Measurements from ENCODE around the gene TIMM44. TPM values are rescaled to one million over a fixed set of nuclear protein-coding genes. Genes with fewer than 3 reads are reported as not detected.

TIMM44 gene
- total RNA-seq, 4 donors from 2014 or later, result 61.6 to 111 (median 98.5) TPM

- Histone ChIP-seq H3K27me3 (no peaks in the 10 kb centered on the region), H3K27ac (replicated peaks in 1 of 4) (no peak overlapping the region), H3K4me1 (peaks cover 14 to 26% (median 16%) of the 10 kb centered on the region in 4 donors), H3K9me3 (no peaks in the 10 kb centered on the region), H3K4me3 (no peak overlapping the region), H3K36me3 (peaks cover 15 to 94% (median 83%) of the 10 kb centered on the region in 4 donors)
- DNase-seq (ENCODE audit: extremely low spot score), result no peak
- 90% methylated on average over 6 of the region's 12 CpGs for WGBS
- intact Hi-C loops (cut with DNase I), result no loop called here
- TF ChIP-seq POLR2A (IDR thresholded peaks at IDR 0.05; ENCODE audit: low read depth) (no peak), POLR2AphosphoS5 (IDR thresholded peaks at IDR 0.05) (no peak), EP300 (IDR thresholded peaks at IDR 0.05) (no peak)
- TF ChIP-seq, protein P1, sequence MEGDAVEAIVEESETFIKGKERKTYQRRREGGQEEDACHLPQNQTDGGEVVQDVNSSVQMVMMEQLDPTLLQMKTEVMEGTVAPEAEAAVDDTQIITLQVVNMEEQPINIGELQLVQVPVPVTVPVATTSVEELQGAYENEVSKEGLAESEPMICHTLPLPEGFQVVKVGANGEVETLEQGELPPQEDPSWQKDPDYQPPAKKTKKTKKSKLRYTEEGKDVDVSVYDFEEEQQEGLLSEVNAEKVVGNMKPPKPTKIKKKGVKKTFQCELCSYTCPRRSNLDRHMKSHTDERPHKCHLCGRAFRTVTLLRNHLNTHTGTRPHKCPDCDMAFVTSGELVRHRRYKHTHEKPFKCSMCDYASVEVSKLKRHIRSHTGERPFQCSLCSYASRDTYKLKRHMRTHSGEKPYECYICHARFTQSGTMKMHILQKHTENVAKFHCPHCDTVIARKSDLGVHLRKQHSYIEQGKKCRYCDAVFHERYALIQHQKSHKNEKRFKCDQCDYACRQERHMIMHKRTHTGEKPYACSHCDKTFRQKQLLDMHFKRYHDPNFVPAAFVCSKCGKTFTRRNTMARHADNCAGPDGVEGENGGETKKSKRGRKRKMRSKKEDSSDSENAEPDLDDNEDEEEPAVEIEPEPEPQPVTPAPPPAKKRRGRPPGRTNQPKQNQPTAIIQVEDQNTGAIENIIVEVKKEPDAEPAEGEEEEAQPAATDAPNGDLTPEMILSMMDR (IDR thresholded peaks at IDR 0.05), result no peak
These were observed 30.4 kb upstream of the TIMM44 start for GRCh38 chr19:7973883-7974282.

DNA sequence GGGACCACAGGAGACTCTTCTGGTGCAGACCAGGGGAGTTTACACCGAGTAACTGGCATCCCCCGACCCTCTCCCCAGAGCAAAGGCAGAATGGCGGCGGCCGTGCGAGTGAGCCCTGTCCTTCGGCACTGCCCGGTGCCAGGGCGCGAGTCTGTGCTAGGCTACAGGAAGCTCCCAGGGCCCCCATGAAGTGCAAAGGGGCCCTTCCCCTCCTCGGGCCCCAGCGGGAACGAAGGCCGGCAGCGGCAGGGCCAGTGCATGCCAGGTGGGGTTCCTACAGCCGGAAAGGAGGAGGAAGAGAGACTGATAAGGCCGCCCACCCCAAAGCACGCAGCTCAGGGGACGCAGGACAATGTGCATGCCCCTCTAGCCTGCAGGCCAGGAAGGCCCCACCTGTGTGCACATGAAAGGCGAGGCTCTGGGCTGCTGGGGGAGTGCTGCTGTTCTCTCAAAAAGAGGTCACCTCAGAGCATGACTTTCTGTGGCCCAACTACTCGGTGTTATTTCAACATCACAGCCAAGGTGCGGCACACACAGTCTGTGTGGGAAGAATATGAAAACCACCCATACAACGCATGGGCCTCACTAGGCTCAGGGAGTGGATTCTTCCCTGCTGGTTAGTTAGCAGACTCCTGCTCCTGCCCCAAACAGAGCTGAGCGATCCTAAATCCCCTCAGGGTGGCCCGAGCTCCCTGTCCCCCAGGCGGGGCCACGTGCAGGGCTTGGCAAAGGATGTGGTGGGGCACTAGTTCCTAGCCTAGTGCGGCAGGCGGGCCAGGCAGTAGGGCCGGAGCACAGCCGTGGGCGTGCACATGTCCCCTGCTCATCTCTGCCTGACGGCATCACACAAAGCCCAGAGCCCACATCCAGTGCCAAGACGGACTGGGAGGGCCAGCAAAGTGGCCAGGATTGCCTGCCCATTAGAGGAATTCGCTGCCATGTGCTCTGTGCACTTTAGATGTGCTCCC lies 28.4 kb upstream of the TIMM44 start:
- H3K27me3 ChIP-seq, result no peaks in the 10 kb centered on the region
- no peak for DNase-seq (ENCODE audit: extremely low spot score)
- H3K4me3 ChIP-seq, result no peak overlapping the region
- intact Hi-C loops (cut with DNase I), result no loop called here
- H3K4me1 ChIP-seq, result peaks cover 0 to 11% (median 5%) of the 10 kb centered on the region in 4 donors
- peaks cover 19 to 94% (median 81%) of the 10 kb centered on the region in 4 donors for H3K36me3 ChIP-seq
- TF ChIP-seq EP300 (IDR thresholded peaks at IDR 0.05) (no peak), POLR2A (IDR thresholded peaks at IDR 0.05; ENCODE audit: low read depth) (no peak), POLR2AphosphoS5 (IDR thresholded peaks at IDR 0.05) (no peak)
- TF ChIP-seq, protein P1 (IDR thresholded peaks at IDR 0.05), result no peak
- 90% methylated on average over 31 of the region's 35 CpGs for WGBS
- no peaks in the 10 kb centered on the region for H3K9me3 ChIP-seq
- no peak overlapping the region for H3K27ac ChIP-seq (replicated peaks in 1 of 4)

DNA sequence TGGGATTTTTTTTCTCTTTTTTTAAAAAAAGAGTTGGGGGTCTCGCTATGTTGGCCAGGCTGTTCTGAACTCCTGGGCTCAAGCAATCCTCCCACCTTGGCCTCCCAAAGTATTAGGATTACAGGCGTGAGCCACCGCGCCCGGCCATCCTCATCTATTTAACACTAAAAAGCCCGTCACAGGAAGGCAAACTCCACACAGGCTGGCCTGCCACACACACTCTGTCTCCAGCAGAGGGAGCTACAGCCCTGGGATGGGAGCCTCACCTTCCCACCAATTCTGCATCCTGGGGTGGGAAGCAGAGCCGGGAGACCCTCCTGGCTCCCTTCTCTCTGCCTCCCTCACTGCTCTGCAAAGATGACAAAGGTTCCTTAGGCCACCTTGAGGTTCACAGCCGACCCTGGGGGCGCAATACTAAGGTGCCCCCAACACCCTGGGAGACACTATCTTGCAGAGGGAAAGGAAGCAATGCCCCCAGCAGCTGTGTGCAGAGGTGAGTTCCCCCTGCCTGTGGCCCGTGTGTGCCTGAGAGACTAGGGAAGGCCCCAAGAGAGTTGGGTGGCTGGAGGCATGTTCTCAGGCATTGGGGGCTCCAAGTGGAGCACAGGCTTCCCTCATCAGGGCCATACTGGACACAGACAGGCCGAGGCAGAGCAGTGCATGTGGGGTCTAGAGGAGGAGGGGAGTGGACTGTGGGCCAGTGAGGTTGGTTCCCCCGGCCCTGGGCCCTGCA lies 27.4 kb upstream of the TIMM44 start:
- intact Hi-C loops (cut with DNase I), result no loop called here
- Histone ChIP-seq H3K4me3 (no peak overlapping the region), H3K27me3 (no peaks in the 10 kb centered on the region), H3K27ac (replicated peaks in 1 of 4) (no peak overlapping the region), H3K9me3 (no peaks in the 10 kb centered on the region), H3K36me3 (peaks cover 28 to 97% (median 86%) of the 10 kb centered on the region in 4 donors), H3K4me1 (peaks cover 0 to 11% (median 5%) of the 10 kb centered on the region in 4 donors)
- WGBS, result 68% methylated on average over 7 of the region's 12 CpGs
- TF ChIP-seq, protein P1 (IDR thresholded peaks at IDR 0.05), result peak; percentile 42 to 70 (median 43)
- no peak for TF ChIP-seq POLR2AphosphoS5 (IDR thresholded peaks at IDR 0.05)
- no peak for TF ChIP-seq EP300 (IDR thresholded peaks at IDR 0.05)
- DNase-seq (ENCODE audit: extremely low spot score), result no peak

GRCh38 chr19:7969555-7969939 lies 26.1 kb upstream of the TIMM44 start:
- 87% methylated on average over 11 of the region's 11 CpGs for WGBS
- intact Hi-C loops (cut with DNase I), result no loop called here
- no peak for DNase-seq (ENCODE audit: extremely low spot score)
- H3K9me3 ChIP-seq, result no peaks in the 10 kb centered on the region
- peaks cover 35 to 100% (median 96%) of the 10 kb centered on the region in 4 donors for H3K36me3 ChIP-seq
- TF ChIP-seq POLR2AphosphoS5 (IDR thresholded peaks at IDR 0.05) (no peak), EP300 (IDR thresholded peaks at IDR 0.05) (no peak)
- TF ChIP-seq, protein P1 (IDR thresholded peaks at IDR 0.05), result no peak
- H3K27me3 ChIP-seq, result no peaks in the 10 kb centered on the region
- H3K27ac ChIP-seq (replicated peaks in 1 of 4), result no peak overlapping the region
- H3K4me1 ChIP-seq, result peaks cover 0 to 11% (median 1%) of the 10 kb centered on the region in 4 donors
- no peak overlapping the region for H3K4me3 ChIP-seq

All from esophagus muscularis mucosa (tissue), 4 donors.